ENCODE data around the gene PANK4.

The PANK4 gene

GRCh38 chr1:2533365-2533764 is 7.0 kb upstream of the PANK4 start:
- DNase-seq (ENCODE audit: low read depth): no peak
- no peak overlapping the region for H3K4me3 ChIP-seq (ENCODE audit: low read depth, low read length)
- in situ Hi-C loops (cut with HindIII; ENCODE audit: low sequenced_read_pairs): no loop called here
- TF ChIP-seq, protein P1, sequence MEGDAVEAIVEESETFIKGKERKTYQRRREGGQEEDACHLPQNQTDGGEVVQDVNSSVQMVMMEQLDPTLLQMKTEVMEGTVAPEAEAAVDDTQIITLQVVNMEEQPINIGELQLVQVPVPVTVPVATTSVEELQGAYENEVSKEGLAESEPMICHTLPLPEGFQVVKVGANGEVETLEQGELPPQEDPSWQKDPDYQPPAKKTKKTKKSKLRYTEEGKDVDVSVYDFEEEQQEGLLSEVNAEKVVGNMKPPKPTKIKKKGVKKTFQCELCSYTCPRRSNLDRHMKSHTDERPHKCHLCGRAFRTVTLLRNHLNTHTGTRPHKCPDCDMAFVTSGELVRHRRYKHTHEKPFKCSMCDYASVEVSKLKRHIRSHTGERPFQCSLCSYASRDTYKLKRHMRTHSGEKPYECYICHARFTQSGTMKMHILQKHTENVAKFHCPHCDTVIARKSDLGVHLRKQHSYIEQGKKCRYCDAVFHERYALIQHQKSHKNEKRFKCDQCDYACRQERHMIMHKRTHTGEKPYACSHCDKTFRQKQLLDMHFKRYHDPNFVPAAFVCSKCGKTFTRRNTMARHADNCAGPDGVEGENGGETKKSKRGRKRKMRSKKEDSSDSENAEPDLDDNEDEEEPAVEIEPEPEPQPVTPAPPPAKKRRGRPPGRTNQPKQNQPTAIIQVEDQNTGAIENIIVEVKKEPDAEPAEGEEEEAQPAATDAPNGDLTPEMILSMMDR (IDR thresholded peaks at IDR 0.05; ENCODE audit: low read depth, low read length, missing control alignments): no peak

DNA sequence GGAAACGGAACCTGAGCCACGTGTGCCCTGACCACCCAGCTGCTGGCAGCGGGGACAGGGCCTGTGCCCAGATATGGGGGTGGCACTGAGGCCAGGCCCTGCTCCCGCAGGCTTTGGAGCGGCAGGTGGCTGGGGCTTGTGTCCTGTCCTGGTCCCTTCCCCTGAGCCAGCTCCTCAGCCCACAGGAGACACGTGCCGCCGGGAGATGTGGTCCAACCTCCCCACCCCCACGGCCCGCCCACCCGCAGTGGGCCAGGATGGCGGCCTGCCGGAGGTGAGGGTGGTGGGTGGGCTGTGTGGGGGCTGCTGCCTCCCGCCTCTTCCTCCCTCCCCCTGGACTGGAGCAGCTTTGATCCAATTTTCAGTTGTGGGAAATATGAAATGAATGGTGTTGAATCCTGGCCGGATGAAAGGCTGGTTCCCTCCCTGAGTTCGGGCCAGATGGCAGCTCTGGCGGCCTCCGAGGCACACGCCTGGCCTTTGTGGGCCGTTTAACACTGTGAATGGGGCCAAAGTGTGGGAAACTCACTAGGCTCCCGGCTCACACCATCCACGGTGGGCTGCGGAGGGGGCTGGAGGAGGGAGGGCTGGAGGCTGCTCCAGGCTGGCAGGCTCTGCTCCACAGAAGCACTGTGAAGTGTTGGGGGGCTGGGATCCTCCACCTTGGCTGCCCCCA is 6.2 kb upstream of the PANK4 start:
- in situ Hi-C loops (cut with HindIII; ENCODE audit: low sequenced_read_pairs): no loop called here
- H3K4me3 ChIP-seq (ENCODE audit: low read depth, low read length): no peak overlapping the region
- DNase-seq (ENCODE audit: low read depth): no peak
- TF ChIP-seq, protein P1 (IDR thresholded peaks at IDR 0.05; ENCODE audit: low read depth, low read length, missing control alignments): no peak

GRCh38 chr1:2530513-2531361 is 4.3 kb upstream of the PANK4 start:
- DNase-seq (ENCODE audit: low read depth): no peak
- TF ChIP-seq, protein P1 (IDR thresholded peaks at IDR 0.05; ENCODE audit: low read depth, low read length, missing control alignments): no peak
- H3K4me3 ChIP-seq (ENCODE audit: low read depth, low read length): no peak overlapping the region
- in situ Hi-C loops (cut with HindIII; ENCODE audit: low sequenced_read_pairs): no loop called here

DNA sequence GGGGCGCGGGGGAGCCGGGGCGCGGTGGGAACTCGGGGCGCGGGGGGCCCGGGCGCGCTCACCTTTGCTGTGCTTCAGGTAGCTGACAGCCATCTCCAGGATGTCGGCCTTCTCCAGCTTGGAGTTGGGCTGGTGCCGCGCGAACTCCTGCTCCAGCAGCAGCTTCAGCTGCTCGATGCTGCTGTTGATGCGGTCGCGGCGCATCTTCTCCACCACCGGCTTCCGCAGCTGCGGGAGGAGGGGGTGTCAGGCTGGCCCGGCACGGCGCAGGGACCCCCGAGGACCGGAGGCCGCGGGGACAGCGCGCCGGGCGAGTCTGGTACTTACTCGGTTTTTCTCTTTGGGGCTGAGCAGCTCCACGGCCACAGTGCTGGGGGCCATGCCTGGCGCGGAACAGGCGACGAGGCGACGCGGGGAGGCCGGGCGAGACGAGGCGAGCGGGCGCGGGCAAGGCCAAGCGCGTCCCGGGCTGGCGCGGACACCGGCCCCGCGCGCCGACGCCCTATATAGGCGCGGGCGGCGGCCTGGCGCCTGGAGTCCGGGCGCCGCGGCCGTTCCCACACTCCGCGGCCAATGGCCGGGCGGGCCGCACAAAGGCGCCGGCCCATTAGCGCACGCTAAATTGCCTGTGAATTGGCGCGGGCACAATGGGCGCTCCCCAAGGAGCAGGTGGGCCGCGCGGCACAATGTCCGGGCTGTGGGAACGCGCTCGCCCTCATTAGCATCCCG is 3.6 kb upstream of the PANK4 start, which contains the start of gene HES5:
Gene HES5 (minus strand): TSS at position 480 of the 729 bp plus-strand sequence. CDS start 99 bp downstream, at position 381.
- in situ Hi-C loops (cut with HindIII; ENCODE audit: low sequenced_read_pairs): no loop called here
- TF ChIP-seq, protein P1 (IDR thresholded peaks at IDR 0.05; ENCODE audit: low read depth, low read length, missing control alignments): no peak
- no peak for DNase-seq (ENCODE audit: low read depth)
- no peak within 1 kb of the TSS for H3K4me3 ChIP-seq (ENCODE audit: low read depth, low read length)

- no peak overlapping the region for H3K4me3 ChIP-seq (ENCODE audit: low read depth, low read length)
- TF ChIP-seq, protein P1 (IDR thresholded peaks at IDR 0.05; ENCODE audit: low read depth, low read length, missing control alignments): no peak
- in situ Hi-C loops (cut with HindIII; ENCODE audit: low sequenced_read_pairs): no loop called here
- DNase-seq (ENCODE audit: low read depth): no peak
These were observed 2.8 kb upstream of the PANK4 start for GRCh38 chr1:2528966-2529783.

DNA sequence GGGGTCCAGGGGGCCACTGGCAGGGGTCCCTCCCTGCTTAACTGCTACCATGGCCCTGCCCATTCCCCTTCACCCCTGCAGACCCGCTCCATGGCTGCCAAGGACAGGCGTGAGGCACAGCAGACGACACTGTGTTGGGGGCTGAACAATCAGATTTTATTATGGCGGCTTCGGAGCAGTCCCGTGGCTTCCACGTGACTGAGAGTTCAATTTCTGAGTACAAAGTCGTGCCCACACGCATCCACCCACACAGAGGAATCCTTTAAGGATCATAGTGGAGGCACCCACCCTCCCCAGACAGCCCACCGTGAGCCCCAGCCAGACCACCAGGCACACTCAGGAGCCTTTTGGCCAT is 2.2 kb upstream of the PANK4 start:
- no peak overlapping the region for H3K4me3 ChIP-seq (ENCODE audit: low read depth, low read length)
- TF ChIP-seq, protein P1 (IDR thresholded peaks at IDR 0.05; ENCODE audit: low read depth, low read length, missing control alignments): no peak
- in situ Hi-C loops (cut with HindIII; ENCODE audit: low sequenced_read_pairs): no loop called here
- DNase-seq (ENCODE audit: low read depth): no peak
